ENCODE data around the gene SLC2A5.
"Not testable (repeated sequence)": the region's sequence is repeated elsewhere in the genome, so short reads cannot be mapped to it uniquely, and the experiment has no call there.

Gene SLC2A5

DNA sequence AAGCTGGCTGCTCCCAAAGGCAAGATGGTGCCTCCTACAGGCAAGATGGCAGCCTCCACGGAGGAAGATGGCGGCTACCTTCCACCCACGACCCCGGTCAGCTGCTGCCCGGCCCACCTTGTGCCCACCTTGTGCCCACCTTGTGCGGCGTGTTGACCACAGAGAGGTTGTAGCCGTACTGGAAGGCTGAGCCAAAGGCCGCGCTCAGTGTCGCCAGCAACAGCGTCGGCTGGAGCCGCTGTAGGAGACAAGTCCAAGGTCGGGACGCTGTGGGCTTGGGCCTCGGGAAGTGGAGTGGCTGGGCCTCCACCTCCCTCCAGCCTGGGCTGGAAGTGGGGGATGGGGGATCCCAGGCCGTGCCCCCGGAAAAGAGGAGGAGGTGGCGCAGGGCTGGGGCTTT lies 44.6 kb downstream of the SLC2A5 start:
- TF ChIP-seq CTCF (IDR thresholded peaks at IDR 0.05) = no peak
- no peak for DNase-seq (ENCODE audit: low spot score)
- no peak overlapping the region for H3K4me3 ChIP-seq
- H3K27ac ChIP-seq = no peak overlapping the region

DNA sequence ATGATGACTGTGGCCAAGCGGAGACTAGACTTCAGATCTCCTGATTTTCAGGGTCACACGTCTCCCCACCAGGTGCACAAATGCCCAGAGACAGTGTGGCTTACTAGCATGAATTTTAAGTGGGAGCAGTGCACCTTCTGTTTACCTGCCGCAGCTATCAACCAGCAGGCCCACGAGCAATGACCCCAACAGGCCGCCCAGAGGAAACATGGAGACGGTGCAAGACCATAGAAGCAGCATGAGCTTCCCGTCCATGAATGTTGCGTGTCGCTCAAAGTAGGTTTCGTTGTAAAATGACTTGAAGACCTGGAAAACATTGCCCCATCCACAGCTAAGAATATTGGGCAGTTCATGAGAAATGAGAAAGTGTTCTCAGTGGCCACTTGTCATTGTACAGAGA lies 46.7 kb downstream of the SLC2A5 start:
- no peak for TF ChIP-seq CTCF (IDR thresholded peaks at IDR 0.05)
- no peak overlapping the region for H3K27ac ChIP-seq
- DNase-seq (ENCODE audit: low spot score) = no peak

DNA sequence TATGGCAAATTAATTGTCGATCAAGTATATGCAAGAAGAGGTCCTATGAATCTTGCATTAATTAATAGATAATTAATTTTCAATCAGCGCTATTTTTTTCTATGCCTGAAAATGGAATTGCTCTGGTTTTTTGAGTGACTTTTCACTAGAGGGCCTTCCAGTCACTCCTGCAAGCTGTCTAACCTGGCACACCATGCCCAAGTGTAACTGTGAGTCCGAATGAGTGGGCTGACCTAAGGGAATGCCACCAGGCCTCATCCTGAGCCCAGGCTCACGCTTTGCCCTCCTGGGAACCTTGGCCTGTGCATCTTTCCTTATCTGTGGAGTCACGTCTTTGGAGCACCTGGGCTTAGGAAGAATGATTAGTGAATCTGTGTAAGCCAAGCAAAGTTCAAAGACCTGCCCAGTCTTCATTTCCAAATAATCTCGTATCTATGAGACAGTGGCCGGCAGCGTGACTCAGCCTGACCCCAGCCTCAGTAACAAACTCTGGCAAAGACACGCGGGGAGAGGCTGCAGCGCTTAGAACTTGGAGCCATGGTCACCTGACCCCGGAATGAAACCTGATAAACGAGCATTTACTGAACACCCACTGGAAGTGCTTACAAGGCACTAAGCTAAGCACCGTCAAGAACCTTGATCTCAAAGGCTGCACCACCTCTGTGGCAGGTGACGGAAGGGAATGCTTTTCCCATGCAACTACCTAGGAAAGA lies 47.3 kb downstream of the SLC2A5 start:
- H3K27ac ChIP-seq; DNase-seq (ENCODE audit: low spot score); H3K4me3 ChIP-seq: not testable (repeated sequence)

More for the DNA sequence above, 46.7 kb downstream of the SLC2A5 start:
- H3K4me3 ChIP-seq = no peak overlapping the region

- DNase-seq (ENCODE audit: low spot score) = no peak
- no peak overlapping the region for H3K27ac ChIP-seq
- no peak for TF ChIP-seq CTCF (IDR thresholded peaks at IDR 0.05)
- no peak overlapping the region for H3K4me3 ChIP-seq
These were observed 49.1 kb downstream of the SLC2A5 start for GRCh38 chr1:9020305-9020704.

GRCh38 chr1:9019896-9020295 lies 49.5 kb downstream of the SLC2A5 start:
- no peak for TF ChIP-seq CTCF (IDR thresholded peaks at IDR 0.05)

GRCh38 chr1:9018333-9018732 lies 51.1 kb downstream of the SLC2A5 start:
- Histone ChIP-seq H3K27ac (no peak overlapping the region), H3K4me3 (no peak overlapping the region)
- no peak for TF ChIP-seq CTCF (IDR thresholded peaks at IDR 0.05)
- no peak for DNase-seq (ENCODE audit: low spot score)

More at GRCh38 chr1:9019896-9020295, 49.5 kb downstream of the SLC2A5 start:
- no peak for DNase-seq (ENCODE audit: low spot score)
- Histone ChIP-seq H3K27ac (no peak overlapping the region), H3K4me3 (no peak overlapping the region)

- DNase-seq (ENCODE audit: low spot score) = no peak
- Histone ChIP-seq H3K27ac (no peak overlapping the region), H3K4me3 (no peak overlapping the region)
- TF ChIP-seq CTCF (IDR thresholded peaks at IDR 0.05) = no peak
These were observed 53.0 kb downstream of the SLC2A5 start for GRCh38 chr1:9016455-9016854.

Measured in coronary artery (tissue), 2 donors.